HG02623 (cell line): Measurements from ENCODE around the gene ALG14.
"Not testable (repeated sequence)": the region's sequence is repeated elsewhere in the genome, so short reads cannot be mapped to it uniquely, and the experiment has no call there.

Experiments
- ATAC-seq: cut with Tn5 transposase; IDR thresholded peaks from one replicate; pipeline ENCODE4 v1.9.1; 2021; ENCODE audit warnings: moderate library complexity; ENCODE audit not compliant: unreplicated experiment

Gene ALG14

DNA sequence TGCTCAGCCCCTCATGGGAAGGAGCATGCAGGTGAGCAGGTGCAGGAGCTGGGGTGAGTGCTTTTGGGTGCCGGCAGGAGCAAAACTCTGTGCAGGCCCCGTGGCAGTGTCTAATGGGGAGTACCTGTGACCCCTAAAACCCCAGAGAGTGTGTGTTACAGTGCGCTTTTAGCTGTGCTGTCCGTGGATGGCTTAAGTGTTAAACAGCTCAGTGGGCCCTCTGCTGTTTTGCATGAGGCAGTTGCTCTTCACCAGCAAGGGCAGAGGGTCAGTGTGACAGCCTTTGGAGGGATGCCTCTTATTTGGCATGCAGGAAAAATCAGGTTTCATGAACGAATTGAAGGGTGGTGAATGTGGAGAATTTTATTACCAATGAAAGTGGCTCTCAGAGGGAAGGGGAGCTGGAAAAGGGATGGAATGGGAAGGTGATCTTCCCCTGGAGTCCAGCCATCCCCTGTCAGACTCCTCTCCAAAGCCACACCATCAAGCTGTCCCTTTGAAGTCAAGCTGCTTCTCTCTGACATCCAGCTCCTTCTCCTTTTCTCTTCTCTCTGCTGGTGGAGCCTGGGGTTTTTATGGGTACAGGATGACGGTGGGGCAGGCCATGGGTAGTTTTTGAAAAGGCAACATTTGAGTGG, 17.0 kb upstream of the ALG14 start:
- no peak for ATAC-seq

DNA sequence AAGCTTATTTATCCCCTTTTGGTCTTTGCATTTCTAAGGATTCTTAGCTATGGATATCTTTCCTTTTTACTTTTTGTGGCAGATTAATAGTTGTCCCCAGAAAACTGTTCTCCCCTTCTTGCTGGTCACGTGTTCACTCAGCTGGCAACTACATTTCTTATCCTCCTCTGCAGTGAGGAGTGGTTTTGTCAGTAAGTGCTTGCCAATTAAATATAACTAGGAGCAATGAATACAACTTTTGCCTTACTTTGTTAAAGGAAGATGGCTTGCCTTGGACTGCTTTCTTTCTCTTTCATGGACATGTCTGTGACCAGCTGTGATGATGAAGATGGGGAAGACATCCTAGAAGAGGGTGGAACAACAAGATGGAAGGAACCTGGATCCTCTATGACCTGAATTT, 15.6 kb upstream of the ALG14 start:
- no peak for ATAC-seq

DNA sequence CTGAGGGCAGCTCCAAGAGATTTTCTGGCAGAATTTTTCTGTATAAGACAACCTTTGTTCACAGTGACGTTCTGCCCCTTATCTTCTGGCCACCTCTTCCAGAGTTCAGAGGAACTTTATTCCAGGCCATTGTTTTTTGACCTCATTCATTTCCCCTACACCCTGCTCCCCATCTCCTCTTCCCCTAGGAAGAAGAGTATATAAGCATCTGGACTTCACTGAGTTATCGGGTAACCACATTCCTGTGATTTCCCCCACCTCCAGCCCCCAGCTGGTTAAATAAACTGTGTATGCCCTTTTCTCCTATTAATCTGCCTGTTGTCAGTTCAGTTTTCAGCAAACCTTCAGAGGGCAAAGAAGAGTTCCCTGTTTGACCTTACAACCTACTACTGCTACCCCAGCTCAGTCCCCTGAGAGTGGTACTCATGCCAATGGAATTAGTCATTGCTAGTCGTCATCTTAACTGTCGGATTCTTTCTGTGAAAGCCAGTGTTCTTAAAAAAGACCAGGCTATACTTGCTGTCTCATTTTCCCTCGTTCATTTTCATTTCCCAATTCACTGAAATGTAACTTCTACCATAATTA, 14.3 kb upstream of the ALG14 start:
- ATAC-seq = no peak

DNA sequence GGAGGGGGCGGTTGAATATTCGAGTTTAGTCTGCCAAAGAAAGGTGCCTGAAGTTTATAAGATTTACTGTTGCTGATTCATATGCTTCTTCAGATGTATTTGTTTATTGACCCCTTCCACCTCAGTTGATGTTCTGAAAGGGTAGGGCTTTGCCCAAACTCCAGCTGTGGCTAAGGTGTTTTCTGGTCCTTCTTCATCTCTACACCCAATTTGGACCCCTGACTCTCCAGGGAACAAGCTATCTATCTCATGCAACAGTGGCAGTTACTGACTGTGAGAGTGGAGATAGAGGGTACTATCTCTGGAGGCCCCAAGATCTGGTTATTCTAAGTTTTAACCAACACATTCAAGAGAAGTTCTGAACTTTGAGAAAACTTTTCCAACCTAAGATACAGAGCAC, 12.6 kb upstream of the ALG14 start:
- no peak for ATAC-seq

DNA sequence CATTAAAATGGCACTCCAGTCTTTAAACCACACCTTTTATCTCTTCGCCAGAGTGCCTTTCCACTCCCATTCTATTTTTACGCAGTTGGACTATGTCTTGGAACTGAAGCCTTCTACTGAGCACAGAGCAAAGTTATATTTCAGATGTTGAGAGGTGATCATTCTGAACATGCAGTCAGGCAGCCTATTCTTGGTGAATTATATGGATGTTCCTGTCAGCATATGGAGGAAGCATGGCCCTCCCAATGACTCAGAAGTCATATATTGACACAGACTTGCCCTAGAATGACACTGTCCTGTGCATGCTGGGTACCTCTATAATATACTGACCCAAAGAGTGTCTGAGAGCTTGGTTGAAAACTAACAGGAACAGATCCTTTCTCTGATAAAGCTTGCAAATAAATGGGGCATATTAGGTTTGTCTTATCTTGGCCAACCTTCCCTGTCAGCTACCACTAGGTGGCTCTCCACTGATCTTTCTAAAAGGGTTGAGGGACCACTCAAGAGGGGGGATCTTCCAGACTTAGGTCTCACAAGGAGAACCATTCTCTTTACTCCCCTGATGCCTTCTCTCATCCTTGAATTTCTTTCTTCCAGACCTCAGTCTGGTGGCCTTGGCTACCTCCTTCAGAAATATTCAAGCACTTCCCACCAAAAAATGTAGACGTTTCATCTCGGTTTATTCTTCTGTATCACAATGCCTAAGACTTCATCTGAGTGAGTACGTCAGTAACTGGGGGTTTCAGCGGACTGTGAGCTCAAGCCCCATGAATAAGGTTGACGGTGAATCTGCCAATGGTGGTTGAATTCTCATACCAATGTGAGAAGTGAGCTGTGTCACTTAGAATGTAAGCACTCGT, 11.8 kb upstream of the ALG14 start:
- peak; percentile 74 for ATAC-seq

DNA sequence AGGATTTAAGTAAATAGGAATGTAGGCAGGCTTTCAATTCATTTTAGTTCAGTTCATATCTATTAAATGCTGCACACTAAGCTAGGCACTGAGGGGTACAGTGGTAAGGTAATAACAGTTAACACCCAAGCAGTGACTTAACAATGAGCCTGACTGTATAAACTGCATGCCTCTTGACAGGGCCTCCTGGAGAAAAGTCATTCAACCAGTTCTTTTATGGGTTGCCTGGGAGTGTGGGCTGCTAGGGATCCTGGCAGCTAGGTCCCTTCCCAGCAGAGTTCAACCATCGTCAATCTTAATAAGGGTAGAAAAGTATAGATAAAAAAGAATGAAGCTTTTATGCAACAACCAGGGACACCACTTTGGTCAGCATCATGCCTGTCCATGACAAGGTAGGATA, 8.1 kb upstream of the ALG14 start:
- no peak for ATAC-seq

DNA sequence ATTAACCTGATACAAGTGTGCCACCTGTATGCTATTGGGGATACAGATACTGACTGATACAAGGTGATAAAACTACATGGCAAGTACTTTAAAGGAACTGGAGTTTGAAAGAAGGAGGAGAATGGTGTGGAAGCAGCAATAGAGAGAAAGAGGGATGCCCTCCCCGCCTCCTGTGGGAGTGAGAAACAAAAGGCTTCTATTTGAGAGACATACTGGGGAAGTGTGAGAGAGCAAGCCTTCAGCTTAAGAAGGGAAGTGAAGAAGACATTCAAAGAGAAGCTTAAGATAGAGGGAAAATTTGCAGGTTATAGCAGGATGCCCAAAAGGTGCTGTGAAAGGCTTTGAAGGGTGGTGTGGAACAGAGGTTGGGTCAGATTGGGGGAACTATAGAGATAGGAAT, 7.7 kb upstream of the ALG14 start:
- ATAC-seq = no peak

DNA sequence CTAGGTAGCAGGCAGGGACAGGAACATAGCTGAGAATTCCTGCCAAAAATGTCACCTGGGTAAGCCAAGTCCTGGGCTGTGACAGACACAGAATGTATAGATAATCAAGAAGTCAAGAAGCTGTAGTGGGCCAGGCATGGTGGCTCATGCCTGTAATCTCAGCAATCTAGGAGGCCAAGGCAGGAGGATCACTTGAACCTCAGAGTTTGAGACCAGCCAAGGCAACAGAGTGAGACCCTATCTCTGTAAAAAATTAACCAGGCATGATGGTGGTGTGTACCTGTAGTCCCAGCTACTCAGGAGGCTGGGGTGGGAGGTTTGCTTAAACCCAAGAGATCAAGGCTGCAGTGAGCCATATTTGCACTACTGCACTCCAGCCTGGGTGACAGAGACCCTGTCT, 3.3 kb upstream of the ALG14 start:
- no peak for ATAC-seq

DNA sequence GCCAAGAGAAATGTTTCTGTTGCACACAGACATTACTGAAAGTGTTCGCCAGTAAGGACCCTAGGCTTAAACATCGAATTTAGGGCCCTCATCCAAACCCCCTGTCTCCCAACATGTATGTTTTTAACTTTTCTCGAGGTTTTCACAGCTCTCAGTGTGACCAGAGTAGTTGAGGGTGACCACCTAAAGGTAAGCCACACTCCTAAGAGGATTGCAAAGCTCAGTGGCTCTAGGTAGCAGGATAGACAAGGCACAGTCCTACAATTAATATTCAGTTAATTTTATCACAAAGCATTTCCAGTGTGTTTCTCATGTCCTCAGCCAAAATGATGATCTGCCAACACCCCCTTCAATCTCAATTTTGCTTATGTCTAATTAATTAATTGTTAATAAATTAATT, 695 bp upstream of the ALG14 start:
- ATAC-seq = no peak

DNA sequence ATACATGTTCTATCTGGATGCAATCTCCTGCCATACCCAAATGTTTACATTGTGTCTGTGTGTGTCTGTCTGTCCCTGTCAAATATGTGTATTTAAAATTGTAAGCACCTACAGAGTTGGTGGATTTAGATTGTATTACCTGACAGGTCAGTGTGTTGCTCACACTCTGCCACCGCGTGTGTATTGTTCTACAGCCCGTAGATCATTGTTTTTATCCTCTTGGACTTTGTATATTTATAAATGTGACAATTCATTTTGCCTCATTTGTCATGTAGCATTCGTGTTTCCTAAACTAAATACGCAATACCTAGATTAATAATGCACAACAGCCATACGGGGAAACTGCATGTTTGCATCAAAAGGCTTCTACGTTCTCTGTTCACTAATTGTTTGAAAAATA, 634 bp downstream of the ALG14 start:
- no peak for ATAC-seq

DNA sequence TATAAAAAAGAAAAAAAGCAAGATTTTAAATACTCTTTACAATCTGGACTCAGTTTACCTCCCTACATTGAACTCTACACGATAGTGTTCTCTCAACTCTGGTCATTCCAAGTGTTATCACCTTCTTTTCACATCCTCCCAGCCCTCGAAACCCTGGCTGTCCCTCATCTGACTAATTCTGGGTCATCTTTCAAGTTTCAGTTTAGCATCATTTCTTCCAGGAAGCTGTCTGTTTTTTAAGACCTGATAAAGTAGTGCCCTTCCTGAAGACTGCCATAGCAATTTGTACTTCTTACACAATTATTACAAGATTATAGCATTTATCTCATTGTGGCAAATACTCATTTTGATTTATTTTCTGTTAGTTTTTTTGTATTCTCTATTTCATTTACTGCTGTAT, 1.2 kb downstream of the ALG14 start:
- ATAC-seq = no peak

DNA sequence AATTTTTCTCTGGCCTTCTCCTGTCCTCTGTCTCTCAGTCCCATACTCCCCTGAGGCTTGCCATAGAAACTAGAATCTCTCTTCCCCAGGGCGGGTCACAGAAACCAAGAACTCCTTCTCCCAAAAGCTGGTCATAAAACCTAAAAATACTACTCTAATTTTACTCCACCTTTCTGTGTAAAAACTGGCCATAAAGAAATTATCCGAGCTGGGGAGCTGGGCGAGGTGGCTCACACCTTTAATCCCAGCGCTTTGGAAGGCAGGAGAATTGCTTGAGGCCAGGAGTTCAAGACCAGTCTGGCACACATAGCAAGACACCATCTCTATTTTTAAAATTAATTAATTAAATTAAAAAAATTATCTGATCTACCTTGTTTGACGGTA, 3.0 kb downstream of the ALG14 start:
- ATAC-seq = no peak

DNA sequence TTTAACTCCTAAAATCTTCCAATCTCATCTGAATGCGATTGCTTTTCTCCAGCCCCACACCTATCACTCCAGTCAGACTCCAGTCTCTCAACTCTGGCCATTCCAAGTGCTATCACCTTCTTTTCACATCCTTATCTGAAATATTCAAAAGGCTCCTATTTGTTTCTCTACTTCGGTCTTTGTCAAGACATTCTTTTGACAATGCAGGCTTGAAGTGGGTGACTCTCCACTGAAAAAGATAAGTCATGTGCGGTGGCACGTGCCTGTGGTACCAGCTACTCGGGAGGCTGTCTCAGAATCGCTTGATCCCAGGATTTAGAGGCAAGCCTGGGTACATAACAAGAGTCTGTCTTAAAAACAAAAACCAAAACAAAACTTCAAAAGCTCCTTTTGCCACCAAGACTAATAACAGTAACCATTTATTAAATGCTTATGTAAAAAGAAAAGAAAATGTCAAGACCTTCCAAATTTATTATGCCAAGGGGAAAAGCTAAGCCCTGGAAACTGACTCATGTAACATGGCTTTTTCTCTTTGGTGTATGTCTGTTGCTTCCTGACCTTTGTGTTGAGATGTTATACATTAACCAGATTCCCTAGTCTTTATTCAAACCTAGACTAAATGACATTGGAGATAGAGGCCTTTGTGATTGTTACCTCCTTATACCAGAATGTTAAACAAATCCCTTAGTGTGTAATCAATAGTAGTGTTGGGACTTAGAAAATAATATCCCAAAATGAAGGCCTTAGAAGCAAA, 3.6 kb downstream of the ALG14 start:
- no peak for ATAC-seq

DNA sequence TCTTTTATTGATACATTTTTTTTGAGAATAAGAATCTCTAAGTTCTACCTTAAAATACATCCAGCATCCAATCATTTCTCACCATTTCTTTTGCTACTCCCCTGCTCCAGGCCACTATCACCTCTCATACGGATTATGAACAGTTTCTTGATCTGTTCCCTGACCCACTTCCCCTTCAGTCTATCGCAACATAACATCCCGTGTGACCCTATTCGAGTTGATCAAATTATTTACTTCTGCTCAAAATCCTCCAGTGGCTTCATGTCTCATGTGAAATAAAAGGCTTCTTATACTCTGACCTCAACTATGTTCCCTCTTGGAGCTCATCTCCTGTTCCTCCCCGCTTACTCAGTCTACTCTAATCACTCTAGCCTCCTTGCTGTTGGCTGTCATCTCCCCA, 5.2 kb downstream of the ALG14 start:
- no peak for ATAC-seq

DNA sequence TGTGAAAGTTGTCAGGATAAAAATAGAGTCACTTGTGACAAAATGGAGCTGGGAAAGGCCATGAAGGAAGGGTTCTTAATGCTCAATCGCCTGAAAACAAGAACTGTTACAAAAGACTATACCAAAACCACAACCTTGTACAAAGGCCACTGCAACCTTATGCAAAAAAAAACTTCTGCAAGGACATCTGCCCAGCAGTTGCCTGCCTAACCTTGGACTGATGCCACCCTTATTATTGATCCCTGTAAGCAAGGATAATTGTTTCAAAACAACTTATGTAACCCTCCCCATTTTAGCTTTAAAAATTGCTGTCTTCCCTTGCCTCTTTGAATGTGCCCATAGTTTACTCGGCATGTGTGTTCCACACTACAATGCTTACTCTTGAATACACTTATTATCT, 5.7 kb downstream of the ALG14 start:
- ATAC-seq = no peak

DNA sequence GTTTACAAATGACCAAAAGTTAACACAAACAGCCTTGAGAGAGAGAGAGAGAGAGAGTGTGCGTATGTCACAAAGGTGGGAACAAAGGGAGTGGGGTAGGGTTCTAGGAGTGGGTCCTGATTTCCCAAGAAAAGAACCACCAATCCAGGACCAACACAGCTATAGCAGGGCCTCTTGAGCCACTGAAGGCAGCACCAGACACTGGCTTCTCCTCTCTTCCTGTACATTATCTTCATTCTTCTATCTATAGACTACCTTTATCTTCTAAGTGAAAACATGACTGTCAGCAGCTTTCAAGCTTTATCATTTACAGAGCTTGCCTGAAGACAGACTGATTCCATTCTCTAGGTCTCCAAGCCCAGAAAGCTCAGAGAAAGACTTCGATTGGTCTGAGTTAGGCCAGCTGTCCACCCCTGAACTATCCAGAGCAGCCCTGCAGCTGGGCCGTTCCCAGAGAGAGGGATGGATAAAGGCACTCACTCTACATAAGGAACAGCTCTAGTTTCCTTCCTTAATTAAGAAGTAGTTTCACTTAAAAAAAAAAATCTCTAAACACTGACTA, 11.2 kb downstream of the ALG14 start:
- ATAC-seq = no peak

DNA sequence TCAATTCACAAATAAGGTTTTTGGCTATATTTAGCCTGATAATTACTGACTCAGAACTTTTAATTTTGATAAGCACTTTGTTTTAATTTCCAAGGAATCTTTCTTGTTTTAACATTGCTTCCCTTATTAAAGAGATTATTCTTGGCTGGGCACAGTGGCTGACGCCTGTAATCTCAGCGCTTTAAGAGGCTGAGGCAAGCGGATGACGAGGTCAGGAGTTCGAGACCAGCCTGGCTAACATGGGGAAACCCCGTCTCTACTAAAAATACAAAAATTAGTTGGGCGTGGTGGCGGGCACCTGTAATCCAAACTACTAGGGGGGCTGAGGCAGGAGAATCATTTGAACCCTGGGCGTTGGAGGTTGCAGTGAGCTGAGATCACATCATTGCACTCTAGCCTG, 13.8 kb downstream of the ALG14 start:
- ATAC-seq = no peak

DNA sequence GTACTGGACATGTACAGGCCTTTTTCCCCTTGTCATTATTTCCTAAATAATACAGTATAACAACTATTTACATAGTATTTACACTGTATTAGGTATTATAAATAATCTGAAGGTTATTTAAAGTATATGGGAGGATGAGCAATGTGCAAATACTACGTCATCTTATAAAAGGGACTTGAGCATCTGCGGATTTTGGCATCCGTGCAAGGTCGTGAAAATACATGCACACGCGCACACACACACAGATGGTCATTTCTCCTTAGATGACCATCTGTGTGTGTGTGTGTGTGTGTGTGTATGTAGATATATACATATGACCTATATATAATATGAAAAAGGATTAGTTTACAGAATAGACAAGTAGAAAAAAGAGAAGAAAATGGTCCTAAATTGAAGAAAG, 15.4 kb downstream of the ALG14 start:
- ATAC-seq = no peak

DNA sequence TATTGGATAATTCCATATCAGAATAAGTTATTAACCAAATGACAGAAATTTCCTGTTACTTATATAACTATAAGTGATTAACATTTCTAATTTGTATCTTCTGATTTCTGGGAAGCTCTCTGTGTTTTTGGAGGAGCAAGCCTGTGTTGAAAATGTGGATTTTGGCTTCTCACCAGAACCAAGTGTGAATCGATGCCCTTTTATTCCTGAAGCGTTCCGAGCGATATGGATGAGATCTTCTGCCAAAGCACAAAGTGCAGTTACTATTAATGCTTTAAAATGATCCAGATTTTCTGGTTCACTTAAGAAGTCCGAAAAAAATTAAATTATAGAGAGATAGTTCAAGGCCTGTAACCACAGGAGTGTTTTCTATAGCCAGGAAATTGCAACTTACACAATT, 22.8 kb downstream of the ALG14 start:
- ATAC-seq = no peak

DNA sequence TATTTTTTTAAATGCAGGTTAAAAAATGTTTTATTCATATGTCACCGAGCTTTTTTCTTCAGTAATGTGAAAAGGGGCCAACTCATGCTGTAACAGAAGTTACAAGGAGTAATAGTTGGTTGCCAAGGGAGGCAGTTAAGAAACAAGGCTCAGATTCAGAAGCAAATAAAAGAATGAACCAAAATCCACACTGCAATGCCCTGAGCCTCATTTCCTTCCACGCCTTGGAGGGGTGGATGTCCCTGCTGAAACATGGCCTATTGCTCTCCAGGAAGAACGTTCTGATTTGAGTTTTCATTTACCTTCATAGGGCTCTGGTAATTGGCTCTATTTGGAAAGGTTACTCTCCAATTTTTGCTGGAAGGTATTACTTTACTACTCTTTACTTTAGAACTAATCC, 24.4 kb downstream of the ALG14 start:
- no peak for ATAC-seq

DNA sequence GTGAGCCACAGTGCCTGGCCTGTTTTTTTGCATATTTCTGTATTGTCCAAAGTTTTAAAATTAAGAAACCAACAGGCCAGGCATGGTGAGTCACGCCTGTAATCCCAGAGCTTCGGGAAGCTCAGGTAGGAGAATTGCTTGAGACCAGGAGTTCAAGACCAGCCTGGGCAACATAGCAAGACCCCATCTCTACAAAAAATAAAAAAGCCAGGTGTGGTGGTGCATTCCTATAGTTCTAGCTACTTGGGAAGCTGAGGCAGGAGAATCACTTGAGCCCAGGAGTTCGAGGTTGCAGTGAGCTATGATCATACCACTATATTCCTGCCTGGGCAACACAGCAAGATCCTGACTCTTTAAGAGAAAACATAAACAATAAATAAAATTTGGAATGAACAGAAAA, 25.1 kb downstream of the ALG14 start:
- ATAC-seq = not testable (repeated sequence)
